SK-MEL-5 (cell line): ENCODE measurements around the gene PLEKHG1. TPM values are rescaled to one million over a fixed set of nuclear protein-coding genes. Genes with fewer than 3 reads are reported as not detected.

Experiments used
- total RNA-seq: library from RNA; depleted of rRNA; stranded (reverse); fragments of >200 nt; shearing (Covaris generic); gene quantifications from 2 replicates; pipeline ENCODE4 v1.2.3, GENCODE V29; 2014; rRNA removed

The PLEKHG1 gene
- total RNA-seq, 1 experiment from 2014 or later = 3.5 TPM

Other genes starting within 250 kb of the PLEKHG1 start
- gene IYD, start 230.9 kb upstream of the PLEKHG1 start, total RNA-seq = not detected in 2 replicates